Endothelial cell of umbilical vein (primary cell): Measurements from ENCODE around the gene DLX1. TPM values are rescaled to one million over a fixed set of nuclear protein-coding genes. Genes with fewer than 3 reads are reported as not detected.

Experiments used
- BruUV-seq: library from RNA; stranded (reverse); fragments of 400-500 nt; replicated peaks from 2 replicates; lab custom pipeline; 2021; lab: Mats Ljungman, UMichigan
- CTCF ChIA-PET: fragments of 300-600, 350-600 bp; sonication (Branson Sonifier 250); formaldehyde crosslinking; loops from one replicate; lab custom pipeline; 2021; ENCODE audit warnings: antibody characterized with exemption, inconsistent platforms; lab: Charles Lee
- POLR2A ChIA-PET: fragments of 300-600, 350-600 bp; sonication (Branson Sonifier 250); formaldehyde crosslinking; loops from one replicate; lab custom pipeline; 2021; ENCODE audit warnings: antibody characterized with exemption, inconsistent platforms; lab: Charles Lee
- DNase-seq: peaks from one replicate; pipeline ENCODE4 v3.0.0-alpha.2; 2011; ENCODE audit warnings: low read depth, low spot score
- FAIRE-seq: peaks from 2 replicates; lab custom pipeline; 2011; peaks lifted over from hg19 to GRCh38; lab: Jason Lieb, UNC
- H2AFZ ChIP-seq: 2 replicates; pipeline ENCODE4 v1.6.0; 2012; ENCODE audit warnings: low read depth, low read length, control low read depth, inconsistent platforms
- H3K27ac ChIP-seq: 2 replicates; pipeline ENCODE4 v1.5.1; 2011; ENCODE audit warnings: low read depth, mild to moderate bottlenecking, control low read depth, low read length, moderate library complexity; ENCODE audit not compliant: insufficient read depth
- H3K27me3 ChIP-seq, 2 experiments: 2 replicates each; pipeline versions ENCODE4 v1.6.0 to v1.6.1; 2011; ENCODE audit warnings: low read length in 2 of 2, mixed read lengths in 1 of 2; ENCODE audit not compliant: control insufficient read depth in 2 of 2, insufficient read depth in 2 of 2
- H3K36me3 ChIP-seq, 2 experiments: 2 replicates in 1 of 2; 3 replicates in 1 of 2; pipeline ENCODE4 v1.5.1; 2011; ENCODE audit warnings: low read length in 2 of 2, mild to moderate bottlenecking in 1 of 2, moderate library complexity in 1 of 2; ENCODE audit not compliant: control insufficient read depth in 2 of 2, insufficient read depth in 2 of 2; ENCODE audit errors: extremely low read depth in 1 of 2
- H3K4me1 ChIP-seq: 3 replicates; pipeline ENCODE4 v1.5.1; 2011; ENCODE audit warnings: mild to moderate bottlenecking, low read length; ENCODE audit not compliant: control insufficient read depth, insufficient read depth; ENCODE audit errors: extremely low read depth
- H3K4me2 ChIP-seq: 2 replicates; pipeline ENCODE4 v1.6.1; 2011; ENCODE audit warnings: low read length, control low read depth, mixed read lengths; ENCODE audit not compliant: insufficient read depth
- H3K4me3 ChIP-seq, 3 experiments: fragments of 200-600 bp in 1 of 3; sonication (generic), shearing (Covaris generic) in 1 of 3; replicated peaks in 1 of 3; 2 replicates each; pipeline ENCODE4 v1.5.1; 2011 to 2016; ENCODE audit warnings: control low read depth in 3 of 3, low read length in 3 of 3, mild to moderate bottlenecking in 2 of 3, inconsistent platforms in 1 of 3, low read depth in 1 of 3, moderate library complexity in 1 of 3; ENCODE audit not compliant: insufficient read depth in 1 of 3
- H3K79me2 ChIP-seq: 2 replicates; pipeline ENCODE4 v1.6.0; 2012; ENCODE audit warnings: low read length, inconsistent platforms; ENCODE audit not compliant: control insufficient read depth, insufficient read depth
- H3K9ac ChIP-seq: replicated peaks from 2 replicates; pipeline ENCODE3; 2011; ENCODE audit warnings: low read length, control low read depth; ENCODE audit not compliant: insufficient read depth; ENCODE audit errors: extremely low read depth
- H3K9me1 ChIP-seq: replicated peaks from 3 replicates; pipeline ENCODE4 v1.6.0; 2011; ENCODE audit warnings: mild to moderate bottlenecking, low read length; ENCODE audit not compliant: control insufficient read depth, insufficient read depth; ENCODE audit errors: extremely low read depth
- H3K9me3 ChIP-seq: replicated peaks from 2 replicates; pipeline ENCODE4 v1.5.1; 2012; ENCODE audit warnings: low read length, inconsistent platforms; ENCODE audit not compliant: control insufficient read depth, insufficient read depth
- H4K20me1 ChIP-seq: replicated peaks from 2 replicates; pipeline ENCODE3; 2011; ENCODE audit warnings: mild to moderate bottlenecking, low read length; ENCODE audit not compliant: control insufficient read depth, insufficient read depth; ENCODE audit errors: extremely low read depth
- EZH2 ChIP-seq: IDR thresholded peaks from 2 replicates; pipeline ENCODE4 v1.6.1; 2012; ENCODE audit warnings: borderline replicate concordance, low read depth, mild to moderate bottlenecking, moderate library complexity, low read length, inconsistent platforms; ENCODE audit not compliant: severe bottlenecking
- FOS ChIP-seq: IDR thresholded peaks from 2 replicates; pipeline ENCODE4 v1.6.1; 2011; ENCODE audit warnings: mild to moderate bottlenecking, low read length, moderate library complexity, borderline replicate concordance; ENCODE audit not compliant: insufficient read depth
- GATA2 ChIP-seq: IDR thresholded peaks from 2 replicates; pipeline ENCODE4 v1.7.0; 2011; ENCODE audit warnings: low read depth, mild to moderate bottlenecking, moderate library complexity, mixed read lengths, low read length; ENCODE audit not compliant: insufficient read length, insufficient read depth
- JUN ChIP-seq: IDR thresholded peaks from 2 replicates; pipeline ENCODE4 v1.6.1; 2011; ENCODE audit warnings: borderline replicate concordance, low read depth; ENCODE audit not compliant: insufficient read length, insufficient read depth
- MYC ChIP-seq: IDR thresholded peaks from one replicate; pipeline ENCODE4 v1.6.1; 2011; ENCODE audit warnings: mild to moderate bottlenecking, low read depth, low read length
- POLR2A ChIP-seq: IDR thresholded peaks from 2 replicates; pipeline ENCODE4 v1.6.1; 2012; ENCODE audit warnings: low read depth, mild to moderate bottlenecking, control low read depth, low read length
- POLR2AphosphoS5 ChIP-seq: IDR thresholded peaks from 2 replicates; pipeline ENCODE4 v1.6.1; 2012; ENCODE audit warnings: low read depth, mild to moderate bottlenecking, control low read depth, low read length, moderate library complexity; ENCODE audit not compliant: insufficient read depth
- dilution Hi-C: fragments of 300-500 bp; cut with MboI; formaldehyde crosslinking; loops from one replicate; pipeline ENCODE4 v1.15.0; 2019; ENCODE audit warnings: low sequenced_read_pairs; ENCODE audit not compliant: extremely low pct_ligation_motif_present
- intact Hi-C: fragments of 100-400 bp; cut with micrococcal nuclease; formaldehyde crosslinking; loops from one replicate; pipeline ENCODE4 v1.10.0; 2022
- polyA plus RNA-seq, 4 experiments: library from polyadenylated mRNA; depleted of rRNA in 3 of 4; stranded (reverse) in 3 of 4; unstranded in 1 of 4; fragments of >200 nt; gene quantifications; 2 replicates each; pipeline versions ENCODE4 v1.2.1 to v1.2.3, GENCODE V29; 2011 to 2012; ENCODE audit warnings: missing spikeins in 1 of 4
- total RNA-seq: library from RNA; stranded (reverse); gene quantifications from 2 replicates; pipeline ENCODE4 v1.2.3, GENCODE V29; 2021
- TF ChIP-seq, protein P1 (sequence below): IDR thresholded peaks from 2 replicates; pipeline ENCODE4 v1.6.1; 2011; ENCODE audit not compliant: insufficient read depth, insufficient read length
- TF ChIP-seq, protein P2 (sequence below), 2 donors: IDR thresholded peaks; 1 replicate in 1 of 2; 2 replicates in 1 of 2; pipeline ENCODE4 v1.5.1; 2011; ENCODE audit warnings: low read length in 2 of 2, mild to moderate bottlenecking in 2 of 2, moderate library complexity in 2 of 2, control low read depth in 1 of 2, inconsistent platforms in 1 of 2, low read depth in 1 of 2; ENCODE audit not compliant: insufficient read depth in 1 of 2; ENCODE audit errors: extremely low read depth in 1 of 2

Gene DLX1
- total and polyA plus RNA-seq, 2 donors (not counting 3 experiments of a cell fraction or from before 2014, with no cell fraction given): 0.12 TPM; not detected in 1

DNA sequence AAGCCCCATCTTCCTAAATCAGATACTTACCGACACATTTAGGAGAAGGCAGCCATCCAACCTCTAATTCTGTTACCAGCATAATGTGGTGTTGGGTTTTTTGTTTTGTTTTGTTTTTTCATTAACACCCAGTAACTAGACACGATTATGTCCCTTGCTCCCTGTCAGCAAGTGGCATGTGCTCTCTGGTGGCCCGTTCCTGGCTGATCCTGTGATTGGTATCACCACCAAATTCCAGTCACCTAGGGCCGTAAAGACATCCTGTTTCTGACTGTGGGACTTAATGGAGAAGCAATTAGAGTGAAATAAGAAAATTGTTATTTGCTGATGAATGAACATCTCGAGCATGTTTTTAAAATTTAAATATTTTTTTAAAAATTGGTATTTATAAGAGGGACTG lies 5.9 kb upstream of the DLX1 start:
- no peak overlapping the region for H3K4me2 ChIP-seq
- intact Hi-C loops (no loop called here), dilution Hi-C loops (no loop called here)
- no TSS peak for BruUV-seq
- no peak overlapping the region for H3K4me3 ChIP-seq
- ChIA-PET CTCF (interaction anchor here (1.1 kb wide), 1 partner anchor 48 kb away, joined by 4 read pairs; no protein-coding TSS in a partner anchor), POLR2A (no interaction called here)
- no peaks in the 10 kb centered on the region for H3K79me2 ChIP-seq
- H4K20me1 ChIP-seq: no peaks in the 10 kb centered on the region
- H3K4me1 ChIP-seq: peaks cover 4% of the 10 kb centered on the region
- no peaks in the 10 kb centered on the region for H3K36me3 ChIP-seq
- DNase-seq (no peak), FAIRE-seq (no peak)
- H3K9me3 ChIP-seq: no peaks in the 10 kb centered on the region
- no peaks in the 10 kb centered on the region for H3K9me1 ChIP-seq
- H3K9ac ChIP-seq: no peak overlapping the region
- peaks cover 45 to 53% of the 10 kb centered on the region in 2 experiments for H3K27me3 ChIP-seq
- H3K27ac ChIP-seq: no peak overlapping the region
- TF ChIP-seq JUN (no peak), EZH2 (no peak), FOS (no peak), MYC (no peak), GATA2 (no peak), POLR2A (no peak), POLR2AphosphoS5 (no peak)
- TF ChIP-seq, protein P1, sequence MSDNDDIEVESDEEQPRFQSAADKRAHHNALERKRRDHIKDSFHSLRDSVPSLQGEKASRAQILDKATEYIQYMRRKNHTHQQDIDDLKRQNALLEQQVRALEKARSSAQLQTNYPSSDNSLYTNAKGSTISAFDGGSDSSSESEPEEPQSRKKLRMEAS: no peak
- TF ChIP-seq, protein P2, sequence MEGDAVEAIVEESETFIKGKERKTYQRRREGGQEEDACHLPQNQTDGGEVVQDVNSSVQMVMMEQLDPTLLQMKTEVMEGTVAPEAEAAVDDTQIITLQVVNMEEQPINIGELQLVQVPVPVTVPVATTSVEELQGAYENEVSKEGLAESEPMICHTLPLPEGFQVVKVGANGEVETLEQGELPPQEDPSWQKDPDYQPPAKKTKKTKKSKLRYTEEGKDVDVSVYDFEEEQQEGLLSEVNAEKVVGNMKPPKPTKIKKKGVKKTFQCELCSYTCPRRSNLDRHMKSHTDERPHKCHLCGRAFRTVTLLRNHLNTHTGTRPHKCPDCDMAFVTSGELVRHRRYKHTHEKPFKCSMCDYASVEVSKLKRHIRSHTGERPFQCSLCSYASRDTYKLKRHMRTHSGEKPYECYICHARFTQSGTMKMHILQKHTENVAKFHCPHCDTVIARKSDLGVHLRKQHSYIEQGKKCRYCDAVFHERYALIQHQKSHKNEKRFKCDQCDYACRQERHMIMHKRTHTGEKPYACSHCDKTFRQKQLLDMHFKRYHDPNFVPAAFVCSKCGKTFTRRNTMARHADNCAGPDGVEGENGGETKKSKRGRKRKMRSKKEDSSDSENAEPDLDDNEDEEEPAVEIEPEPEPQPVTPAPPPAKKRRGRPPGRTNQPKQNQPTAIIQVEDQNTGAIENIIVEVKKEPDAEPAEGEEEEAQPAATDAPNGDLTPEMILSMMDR (IDR thresholded peaks at IDR 0.05; ENCODE audit: extremely low read depth in 1 of 2, insufficient read depth in 1 of 2, low read depth in 1 of 2, low read length in 2 of 2): no peak
- no peak overlapping the region for H2AFZ ChIP-seq
